HG03103 (cell line): ENCODE measurements around the gene CHURC1.
"Not testable (repeated sequence)": the region's sequence is repeated elsewhere in the genome, so short reads cannot be mapped to it uniquely, and the experiment has no call there.

Experiments
- ATAC-seq: cut with Tn5 transposase; IDR thresholded peaks from one replicate; pipeline ENCODE4 v1.9.1; 2021; ENCODE audit warnings: low read depth; ENCODE audit not compliant: unreplicated experiment

The CHURC1 gene

DNA sequence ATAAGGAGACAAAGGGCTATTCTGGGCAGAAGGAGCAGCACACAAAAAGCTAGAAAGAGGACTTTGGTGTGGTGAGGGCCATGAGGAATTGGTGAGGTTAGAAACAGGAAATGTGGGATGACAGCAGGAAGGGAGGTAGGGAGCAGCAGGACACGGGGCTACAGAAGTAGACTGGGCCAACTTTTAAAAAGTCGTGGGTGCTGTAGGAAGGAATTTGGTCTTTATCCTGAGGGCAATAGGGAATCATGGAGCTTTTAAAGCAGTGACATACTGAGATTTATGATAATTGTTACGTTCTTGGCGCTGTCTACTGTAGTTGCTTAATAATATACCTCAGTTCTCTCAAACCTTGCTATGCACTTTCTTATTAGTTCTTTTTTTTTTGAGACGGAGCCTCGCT is 8.2 kb upstream of the CHURC1 start:
- no peak for ATAC-seq

DNA sequence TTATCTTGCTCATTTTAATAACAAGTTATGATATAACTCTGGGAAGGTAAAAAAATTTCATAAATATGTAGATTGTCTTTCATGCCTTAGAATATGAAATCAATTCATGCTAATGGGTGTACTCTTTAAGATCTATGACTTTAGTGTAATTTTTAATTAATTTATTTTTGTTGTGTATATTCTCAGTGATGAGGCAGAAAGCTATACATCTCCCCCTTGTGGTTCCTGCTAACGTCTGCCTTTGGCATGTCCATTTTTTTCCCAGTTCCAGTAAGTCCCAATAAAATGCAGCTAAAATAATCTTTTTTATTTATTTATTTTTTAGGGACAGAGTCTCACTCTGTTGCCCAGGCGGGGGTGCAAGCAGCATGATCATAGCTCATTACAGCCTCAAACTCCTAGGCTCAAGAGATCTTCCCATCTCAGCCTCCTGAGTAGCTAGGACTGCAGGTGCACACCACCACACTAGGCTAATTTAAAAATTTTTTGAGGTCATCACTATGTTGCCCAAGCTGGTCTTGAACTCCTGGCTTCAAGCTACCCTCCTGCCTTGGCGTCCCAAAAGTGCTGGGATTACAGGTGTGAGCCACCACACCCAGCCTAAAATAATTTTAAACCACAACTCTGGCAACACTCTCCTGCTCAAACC is 3.3 kb upstream of the CHURC1 start:
- no peak for ATAC-seq

DNA sequence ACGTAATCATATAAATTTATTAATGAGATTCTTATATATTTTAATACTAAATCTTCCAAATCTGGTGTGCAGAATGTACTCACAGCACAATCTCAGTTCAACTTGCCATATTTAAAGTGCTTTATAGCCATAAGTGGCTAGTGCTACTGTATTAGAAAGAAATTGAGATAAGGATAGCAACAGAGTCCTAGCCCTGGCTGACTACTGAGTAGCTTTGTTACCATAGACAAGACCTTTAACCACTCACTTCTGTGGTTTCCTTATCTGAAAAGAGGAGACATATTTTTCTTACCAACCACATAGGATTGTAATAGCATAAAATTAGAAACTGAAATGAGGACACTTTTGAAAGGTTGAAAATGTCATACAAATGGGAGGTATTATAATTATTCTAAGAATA is 2.0 kb upstream of the CHURC1 start:
- no peak for ATAC-seq

DNA sequence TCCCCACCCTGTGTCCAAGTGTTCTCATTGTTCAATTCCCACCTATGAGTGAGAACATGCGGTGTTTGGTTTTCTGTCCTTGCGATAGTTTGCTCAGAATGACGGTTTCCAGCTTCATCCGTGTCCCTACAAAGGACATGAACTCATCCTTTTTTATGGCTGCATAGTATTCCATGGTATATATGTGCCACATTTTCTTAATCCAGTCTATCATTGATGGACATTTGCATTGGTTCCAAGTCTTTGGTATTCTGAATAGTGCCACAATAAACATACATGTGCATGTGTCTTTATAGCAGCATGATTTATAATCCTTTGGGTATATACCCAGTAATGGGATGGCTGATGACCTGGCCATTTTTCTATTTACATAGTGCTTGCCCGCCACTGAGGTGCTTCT is 778 bp upstream of the CHURC1 start:
- ATAC-seq = not testable (repeated sequence)

DNA sequence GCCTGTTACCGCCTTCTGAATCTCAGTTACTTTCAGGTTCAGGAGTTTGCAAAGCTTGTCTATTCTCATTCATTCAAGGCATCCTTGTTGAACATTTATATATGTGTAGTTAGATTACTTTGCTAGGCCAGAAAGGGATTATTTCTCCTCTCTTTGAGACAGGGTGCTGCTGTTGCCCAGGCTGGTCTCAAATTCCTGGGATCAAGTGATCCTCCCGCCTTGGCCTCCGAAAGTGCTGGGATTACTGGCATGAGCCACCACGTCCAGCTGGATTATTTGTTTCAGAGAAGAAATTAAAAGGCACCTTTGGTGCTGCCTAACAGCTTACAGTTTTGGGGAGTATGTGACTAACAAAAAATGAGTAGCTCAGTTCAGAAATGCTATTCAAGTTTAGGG is 772 bp downstream of the CHURC1 start:
- no peak for ATAC-seq

DNA sequence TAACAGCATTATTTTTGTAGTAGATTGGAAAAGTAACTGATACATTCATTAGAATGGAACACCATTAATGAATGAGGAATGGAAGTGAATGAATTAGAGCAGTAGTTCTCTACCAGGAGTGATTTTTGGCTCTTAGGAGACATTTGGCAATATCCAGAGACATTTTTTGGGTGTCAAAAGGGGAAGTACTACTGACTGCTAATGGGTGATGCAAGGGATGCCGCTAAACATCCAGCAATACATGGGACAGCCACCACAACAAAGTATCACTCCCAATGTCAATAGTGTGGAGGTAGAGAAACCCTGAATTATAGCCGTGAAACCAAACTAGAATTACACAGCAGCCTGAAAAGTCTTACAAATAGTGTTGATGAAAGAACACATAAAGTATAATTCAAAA is 1.5 kb downstream of the CHURC1 start:
- no peak for ATAC-seq

DNA sequence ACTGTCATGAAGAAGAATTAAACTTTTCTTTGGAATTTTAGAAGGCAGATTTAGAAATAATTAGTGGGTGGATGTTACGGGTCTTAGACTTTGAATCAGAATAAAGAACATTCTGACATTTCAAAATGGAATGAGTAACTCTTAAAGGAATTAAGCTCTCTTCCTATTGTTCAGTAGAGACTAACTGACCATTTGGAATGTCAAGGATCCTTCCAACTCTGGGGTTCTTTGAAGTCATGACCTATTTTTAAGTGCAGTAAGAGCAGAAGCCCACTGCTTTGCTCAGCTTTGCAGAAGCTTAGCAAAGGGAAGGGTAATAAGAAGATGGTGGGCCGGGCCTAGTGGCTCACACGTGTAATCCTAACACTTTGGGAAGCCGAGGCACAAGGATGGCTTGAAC is 4.0 kb downstream of the CHURC1 start:
- ATAC-seq = no peak

DNA sequence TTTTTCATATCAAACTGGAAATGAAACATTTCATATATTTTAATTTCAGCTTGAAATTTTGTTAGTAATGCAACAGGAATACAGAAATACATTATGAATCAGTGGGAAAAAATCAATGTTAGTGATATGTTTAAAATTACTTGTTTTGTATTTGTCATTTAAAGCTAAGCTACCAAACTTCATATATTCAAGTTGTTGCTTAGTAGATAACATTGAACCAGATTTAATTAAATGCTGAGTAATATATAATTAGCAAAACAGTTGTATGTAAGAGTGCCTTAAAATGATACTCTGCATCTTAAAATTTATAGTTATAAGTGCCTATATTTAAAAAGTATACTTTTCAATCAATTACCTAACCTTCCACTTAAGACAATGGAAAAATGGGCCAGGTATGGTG is 5.0 kb downstream of the CHURC1 start:
- no peak for ATAC-seq

DNA sequence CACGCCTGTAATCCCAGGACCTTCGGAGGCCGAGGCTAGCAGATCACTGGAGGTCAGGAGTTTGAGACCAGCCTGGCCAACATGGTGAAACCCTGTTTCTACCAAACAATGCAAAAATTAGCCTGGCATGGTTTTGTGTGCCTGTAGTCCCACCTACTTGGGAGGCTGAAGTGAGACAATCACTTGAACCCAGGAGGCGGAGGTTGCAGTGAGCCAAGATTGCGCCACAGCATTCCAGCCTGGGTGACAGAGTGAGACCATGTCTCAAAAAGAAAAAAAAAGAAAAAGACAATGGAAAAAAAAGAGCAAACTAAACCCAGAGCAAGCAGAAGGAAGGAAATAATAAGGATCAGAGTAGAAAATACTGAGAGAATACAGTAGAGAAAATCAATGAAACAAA is 5.4 kb downstream of the CHURC1 start:
- ATAC-seq = no peak

DNA sequence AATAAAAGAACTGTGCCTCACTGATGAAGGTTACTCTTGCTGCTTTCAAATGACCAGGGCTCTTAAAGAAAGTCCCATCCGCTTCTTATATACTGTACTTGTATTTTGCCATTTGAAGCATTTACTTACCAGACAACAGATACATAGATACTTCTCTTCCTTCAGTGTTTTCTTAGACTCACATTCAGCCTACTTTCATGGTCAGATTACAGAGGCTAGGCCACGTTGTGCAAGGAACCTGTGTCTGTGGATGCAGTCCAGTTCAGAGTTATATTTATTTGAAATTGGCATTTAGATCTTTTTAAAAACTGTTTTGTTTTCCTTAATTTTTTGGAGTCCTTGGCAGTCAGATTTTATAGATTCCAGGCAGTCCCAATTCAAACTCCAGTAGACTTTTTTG is 6.2 kb downstream of the CHURC1 start:
- ATAC-seq = no peak

DNA sequence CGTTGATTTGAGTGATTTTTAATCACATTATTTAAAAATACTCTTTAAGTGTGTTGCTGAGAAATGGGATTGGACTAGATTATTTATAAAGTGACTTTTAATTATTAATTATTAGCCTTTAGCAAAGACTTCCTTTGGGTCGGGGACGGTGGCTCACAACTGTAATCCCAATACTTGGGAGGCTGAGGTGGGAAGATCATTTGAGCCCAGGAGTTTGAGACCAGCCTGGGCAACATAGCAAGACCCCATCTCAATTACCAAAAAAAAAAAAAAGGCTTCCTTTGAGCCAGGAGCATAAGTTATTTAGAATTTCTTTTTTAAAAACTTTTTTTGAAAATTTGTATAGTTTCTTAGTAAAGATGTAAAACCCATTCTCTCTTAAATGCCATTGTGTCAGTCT is 8.8 kb downstream of the CHURC1 start:
- ATAC-seq = no peak

DNA sequence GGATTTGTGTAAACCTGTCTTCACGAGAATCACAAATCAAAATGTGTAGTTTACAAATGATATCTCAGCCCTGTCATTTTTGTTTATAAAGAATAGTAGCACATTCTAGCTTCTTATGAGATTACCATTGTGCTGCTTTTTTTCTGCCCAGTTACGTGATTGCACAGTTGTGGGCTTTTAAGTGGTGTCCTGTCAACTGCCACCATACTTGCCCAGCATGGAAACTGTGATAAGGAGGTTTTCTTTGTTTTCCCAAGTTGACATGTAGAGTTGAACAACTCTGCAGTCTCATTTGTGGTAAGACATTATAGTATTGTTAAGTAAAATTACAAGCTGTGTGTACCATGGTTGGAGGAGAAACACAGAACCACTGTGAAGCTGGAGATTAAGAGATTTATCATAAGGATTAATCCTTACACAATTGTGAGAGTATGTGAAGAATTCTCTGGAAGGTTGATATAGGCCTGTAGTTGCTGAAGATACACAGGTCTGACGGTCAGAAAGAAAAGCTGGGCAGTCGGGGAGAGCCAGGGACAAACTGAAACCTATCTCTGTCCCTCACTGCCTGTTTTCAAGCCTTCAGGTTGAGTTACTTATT is 12.2 kb downstream of the CHURC1 start:
- no peak for ATAC-seq

DNA sequence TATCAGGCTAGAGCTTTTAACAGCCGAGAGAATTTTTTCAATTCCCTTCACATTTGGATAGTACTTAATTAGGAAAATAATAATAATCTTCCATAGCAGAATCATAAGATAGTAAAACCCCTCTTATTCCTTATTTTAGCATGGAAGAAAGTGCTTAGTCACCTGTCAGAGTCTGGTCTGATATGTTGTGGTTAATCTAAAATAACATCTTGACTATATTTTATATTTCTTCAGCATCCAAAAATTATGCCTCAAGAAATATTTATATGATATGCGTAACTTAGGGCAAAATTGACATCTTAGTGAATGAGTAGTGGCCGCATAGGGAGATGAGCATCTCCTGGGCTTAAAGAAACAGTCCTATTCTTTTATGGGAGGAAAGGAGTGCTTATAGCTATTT is 12.8 kb downstream of the CHURC1 start:
- no peak for ATAC-seq

DNA sequence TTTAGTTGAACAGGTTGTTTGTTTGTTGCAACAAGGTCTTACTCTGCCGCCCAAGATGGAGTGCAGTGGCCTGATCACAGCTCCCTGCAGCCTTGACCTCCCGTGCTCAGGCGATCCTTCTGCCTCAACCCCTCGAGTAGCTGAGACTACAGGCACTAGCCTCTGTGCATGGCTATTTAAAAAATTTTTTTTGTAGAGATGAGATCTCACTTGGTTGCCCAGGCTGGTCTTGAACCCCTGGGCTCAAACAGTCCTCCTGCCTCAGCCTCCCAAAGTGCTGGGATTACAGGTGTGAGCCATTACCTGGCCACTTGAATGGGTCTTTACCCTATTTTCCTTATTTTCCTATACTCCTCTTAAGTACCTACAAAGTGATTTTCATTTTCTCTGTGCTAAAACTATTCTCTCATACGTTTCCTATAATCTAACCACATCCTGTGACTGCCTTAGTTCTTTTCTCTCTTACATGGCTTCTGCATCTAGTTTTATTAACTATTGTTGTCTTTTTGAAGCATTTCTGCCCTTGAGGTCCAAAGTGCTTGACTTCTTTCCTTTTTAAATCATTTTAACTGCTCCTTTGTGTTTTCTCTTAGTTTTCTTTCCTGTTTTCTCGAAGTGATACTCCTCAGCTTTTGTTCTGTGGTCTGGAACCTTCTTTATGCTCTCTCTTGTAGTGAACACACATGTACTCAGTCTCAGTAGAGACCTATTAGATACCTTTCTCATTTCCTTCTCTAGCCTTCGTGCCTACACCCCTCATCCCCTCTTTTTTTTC is 14.2 kb downstream of the CHURC1 start:
- ATAC-seq = no peak

DNA sequence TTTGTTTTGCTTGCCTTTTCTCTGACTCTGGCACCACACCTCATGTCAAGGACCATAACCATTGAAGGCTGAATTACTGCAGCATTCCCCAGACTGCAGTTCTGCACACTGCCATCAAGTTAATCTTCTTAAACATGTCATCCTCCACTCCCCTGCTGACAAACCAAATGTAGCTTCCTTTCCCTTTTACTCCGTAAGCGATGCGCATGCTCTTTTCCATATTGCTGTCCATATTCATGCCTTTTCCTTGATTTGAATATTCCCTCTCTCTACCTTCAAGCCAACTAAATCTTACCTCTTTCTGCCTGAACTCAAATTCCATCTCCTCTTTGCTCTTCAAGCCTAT is 14.7 kb downstream of the CHURC1 start:
- no peak for ATAC-seq

DNA sequence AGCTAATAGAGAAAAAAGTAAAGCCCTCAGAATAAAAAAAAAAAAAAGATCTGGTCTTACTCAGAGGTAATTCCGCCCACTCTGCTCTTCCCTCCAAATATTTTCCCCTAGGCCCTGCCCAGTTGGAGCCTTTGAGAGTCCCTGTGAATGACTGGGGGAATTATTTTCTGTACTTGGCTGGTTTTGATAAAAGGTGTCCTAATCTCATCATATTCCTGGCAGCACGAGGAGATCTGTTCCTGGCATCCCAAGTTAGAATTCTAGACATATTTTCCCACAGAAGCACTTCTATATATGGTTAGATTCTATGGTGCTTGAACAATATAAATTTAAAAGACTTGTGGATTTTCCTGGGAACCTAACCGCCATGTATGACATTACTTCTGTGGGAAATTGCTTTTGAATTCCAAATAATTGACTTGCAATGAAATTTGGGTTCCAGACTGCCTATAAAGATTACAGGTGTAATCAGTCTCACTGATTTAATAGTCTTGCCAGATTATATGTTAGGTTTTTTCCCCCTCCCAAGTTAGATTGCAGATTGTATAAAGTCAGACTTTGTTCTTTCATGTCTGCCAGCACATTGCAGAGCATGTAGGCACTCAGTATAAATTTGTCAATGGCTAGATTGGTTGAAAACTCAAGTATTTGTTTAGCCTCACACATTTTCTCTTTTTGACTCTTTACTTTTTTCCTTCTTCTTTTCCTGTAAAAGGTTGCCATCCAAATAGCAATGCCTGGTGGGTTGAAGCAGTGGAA is 16.0 kb downstream of the CHURC1 start:
- no peak for ATAC-seq

DNA sequence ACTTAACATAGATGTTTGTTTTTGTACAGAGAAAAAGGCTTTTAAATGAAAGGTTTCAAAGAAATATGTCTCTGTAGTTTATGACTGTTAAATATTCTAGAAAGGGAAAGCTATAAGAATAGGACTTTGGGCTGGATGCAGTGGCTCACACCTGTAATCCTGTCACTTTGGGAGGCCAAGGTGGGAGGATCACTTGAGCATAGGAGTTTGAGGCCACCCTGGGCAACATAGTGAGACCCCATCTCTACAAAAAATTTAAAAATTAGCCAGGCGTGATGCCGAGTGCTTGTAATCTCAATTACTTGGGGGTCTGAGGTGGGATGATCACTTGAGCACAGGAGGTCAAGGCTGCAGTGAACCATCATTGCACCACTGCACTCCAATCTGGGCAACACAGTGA is 16.9 kb downstream of the CHURC1 start:
- ATAC-seq = no peak

DNA sequence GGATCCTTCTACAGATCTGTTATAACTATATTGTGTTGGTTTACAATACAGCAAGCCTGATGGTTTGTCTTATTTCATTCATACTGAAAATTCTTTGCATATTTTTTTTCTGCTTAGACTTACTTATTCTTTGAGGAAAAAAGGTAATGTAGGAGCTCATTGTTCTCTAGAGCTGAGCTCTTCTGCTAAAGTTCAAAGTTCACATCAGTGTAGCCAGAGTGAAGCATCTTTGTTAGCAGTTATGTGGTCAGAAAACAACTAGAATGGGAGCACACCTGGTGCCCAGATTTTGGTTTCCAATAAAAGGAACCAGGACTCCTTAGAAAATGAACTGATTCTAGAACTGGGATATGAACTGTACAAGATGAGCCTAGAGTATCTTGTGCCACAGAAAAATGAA is 18.0 kb downstream of the CHURC1 start:
- ATAC-seq = no peak

DNA sequence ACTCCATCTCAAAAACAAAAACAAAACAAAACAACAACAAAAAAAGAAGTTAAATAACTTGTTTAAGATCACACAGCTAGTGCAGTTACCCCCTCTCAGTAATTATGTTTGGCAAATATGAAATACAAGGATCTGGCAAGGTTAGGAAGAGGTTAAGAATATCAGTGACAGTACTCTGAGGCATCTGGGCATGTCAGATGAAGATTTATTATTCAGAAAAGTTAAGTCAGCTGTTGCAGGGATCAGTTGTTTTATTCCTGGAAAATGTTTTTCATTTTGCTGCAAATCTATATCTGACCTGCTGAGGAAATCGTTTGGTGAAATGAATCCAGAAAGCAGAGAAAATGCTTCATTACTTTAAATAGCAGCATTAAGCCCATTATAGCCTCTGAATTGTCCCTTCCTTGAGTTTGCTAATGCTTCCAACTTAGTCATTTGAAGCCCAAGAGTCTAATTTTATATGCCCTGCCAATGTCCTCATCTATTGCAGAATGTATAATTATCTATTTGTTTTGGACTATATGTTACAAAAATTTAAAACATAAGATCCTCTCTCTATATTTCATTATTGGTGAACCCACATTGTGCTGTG is 20.2 kb downstream of the CHURC1 start:
- ATAC-seq = no peak

DNA sequence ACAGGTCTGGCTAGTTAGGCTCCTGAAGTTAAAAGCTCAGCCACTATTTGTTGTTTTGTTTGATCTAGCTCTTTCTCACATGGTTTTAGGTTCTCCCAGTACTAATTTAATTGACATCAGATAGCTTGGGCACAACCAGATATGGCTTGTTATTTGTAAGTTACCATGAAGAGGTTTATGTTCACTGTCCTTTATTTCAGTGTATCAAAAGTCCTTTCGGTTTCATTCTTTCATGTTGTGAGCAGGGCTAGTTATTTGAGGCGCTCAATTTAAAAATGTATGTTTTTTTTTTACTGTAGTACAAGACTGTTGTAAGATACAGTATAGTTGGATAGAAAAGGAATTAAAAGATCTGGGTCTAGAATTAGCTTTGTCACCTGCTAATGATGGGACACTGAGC is 21.3 kb downstream of the CHURC1 start:
- ATAC-seq = no peak

DNA sequence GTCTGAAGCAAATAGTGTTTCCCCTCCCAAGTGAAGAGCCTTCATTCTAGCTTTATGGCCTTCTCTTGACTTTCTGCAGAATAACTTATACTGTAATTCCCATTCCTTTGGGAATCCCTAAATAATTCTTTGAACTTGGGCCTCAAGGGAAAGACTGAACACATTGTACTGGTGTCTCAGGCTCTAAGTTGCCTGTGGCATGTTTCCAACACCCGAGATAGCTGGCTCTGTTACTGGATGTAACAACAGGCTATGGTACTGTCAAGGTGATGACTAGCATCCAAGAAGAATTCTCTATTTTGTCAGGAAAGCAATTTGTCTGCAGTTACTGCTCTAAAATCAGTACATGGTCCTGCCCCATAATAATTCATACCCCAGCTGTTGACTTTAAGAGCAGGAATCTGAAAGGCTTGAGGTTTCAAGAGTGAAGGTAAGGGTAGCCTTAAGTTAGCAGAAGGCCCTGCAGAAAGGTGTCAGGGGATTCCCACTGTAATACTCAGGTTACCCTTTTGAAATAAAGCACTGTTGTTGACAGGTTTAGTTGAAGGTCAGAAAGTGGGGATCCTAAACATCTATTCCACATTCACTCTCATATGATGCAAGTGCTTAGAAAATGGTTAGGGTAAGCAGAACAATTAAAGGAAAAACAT is 23.0 kb downstream of the CHURC1 start:
- ATAC-seq = no peak
